Thyroid gland (tissue), 4 donors: Measurements from ENCODE around the gene OR2F2. TPM values are rescaled to one million over a fixed set of nuclear protein-coding genes. Genes with fewer than 3 reads are reported as not detected.

Experiments used
- DNase-seq, 2 donors: peaks; one replicate each; pipeline ENCODE4 v3.0.0-alpha.2; 2019
- H3K27ac ChIP-seq, 3 donors: fragments of 200-600 bp; sonication (generic); 1 replicate in 2 of 3; 2 replicates in 1 of 3; pipeline ENCODE4 v1.5.1; 2016 to 2019; ENCODE audit warnings: mild to moderate bottlenecking in 1 of 3, moderate library complexity in 1 of 3
- H3K27me3 ChIP-seq: fragments of 200-600 bp; sonication (generic); one replicate; pipeline ENCODE4 v1.5.1; 2019
- H3K36me3 ChIP-seq, 2 donors: fragments of 200-600 bp; sonication (generic); one replicate each; pipeline ENCODE4 v1.5.1; 2016 to 2019
- H3K4me1 ChIP-seq, 2 donors: fragments of 200-600 bp; sonication (generic); one replicate each; pipeline ENCODE4 v1.5.1; 2017 to 2019
- H3K4me3 ChIP-seq, 3 donors: fragments of 200-600 bp; sonication (generic); replicated peaks in 1 of 3; 1 replicate in 2 of 3; 2 replicates in 1 of 3; pipeline ENCODE4 v1.5.1; 2016; ENCODE audit warnings: mild to moderate bottlenecking in 1 of 3
- H3K9me3 ChIP-seq: fragments of 200-600 bp; sonication (generic); one replicate; pipeline ENCODE4 v1.5.1; 2017
- CTCF ChIP-seq, 6 experiments: fragments of 200-600 bp in 3 of 6; fragments of 450-650 bp in 3 of 6; sonication (generic) in 3 of 6; IDR thresholded peaks; one replicate each; pipeline ENCODE4 v1.5.1; 2016 to 2019; ENCODE audit warnings: antibody characterized with exemption in 6 of 6, mild to moderate bottlenecking in 2 of 6, inconsistent platforms in 1 of 6, moderate library complexity in 1 of 6
- POLR2A ChIP-seq, 2 donors: fragments of 450-650 bp; IDR thresholded peaks; one replicate each; pipeline ENCODE4 v1.6.1; 2017; ENCODE audit warnings: antibody characterized with exemption in 2 of 2, mild to moderate bottlenecking in 2 of 2, moderate library complexity in 1 of 2
- WGBS, 2 donors: methylation state at CpG; one replicate each; pipeline ENCODE4 v1.1.5; 2017; 5-methylcytosine and 5-hydroxymethylcytosine counted together
- intact Hi-C: fragments of 100-400 bp; cut with DNase I; formaldehyde crosslinking; loops from one replicate; pipeline ENCODE4 v1.15.1; 2023
- total RNA-seq, 4 donors: library from RNA; depleted of rRNA; stranded (reverse); fragments of >200 nt; gene quantifications; one replicate each; pipeline ENCODE4 v1.2.3, GENCODE V29; 2016

Gene OR2F2
- total RNA-seq, 4 donors from 2014 or later, result not detected

GRCh38 chr7:143900230-143900766, 34.7 kb upstream of the OR2F2 start:
- intact Hi-C loops, result no loop called here
- TF ChIP-seq CTCF (IDR thresholded peaks at IDR 0.05) (no peak), POLR2A (IDR thresholded peaks at IDR 0.05) (no peak)
- Histone ChIP-seq H3K9me3 (no peaks in the 10 kb centered on the region), H3K27me3 (no peaks in the 10 kb centered on the region), H3K4me1 (peaks cover 20 to 25% of the 10 kb centered on the region in 2 donors), H3K36me3 (no peaks in the 10 kb centered on the region), H3K4me3 (no peak overlapping the region), H3K27ac (peak overlapping the region in 2 of 3 donors; percentile 2 to 92)
- peak in 1 of 2 donors; percentile 23 for DNase-seq
- 59 to 78% methylated on average over 5 of the region's 5 CpGs for WGBS, 2 donors

GRCh38 chr7:143901332-143901667, 33.7 kb upstream of the OR2F2 start:
- peak overlapping the region; percentile 52 to 98 (median 71) for H3K4me3 ChIP-seq
- no peaks in the 10 kb centered on the region for H3K36me3 ChIP-seq
- no peak for TF ChIP-seq POLR2A (IDR thresholded peaks at IDR 0.05)
- TF ChIP-seq CTCF (IDR thresholded peaks at IDR 0.05), result no peak
- peaks cover 24 to 30% of the 10 kb centered on the region in 2 donors for H3K4me1 ChIP-seq
- intact Hi-C loops, result no loop called here
- 0 to 1% methylated on average over 11 to 14 of the region's 14 CpGs for WGBS, 2 donors
- no peaks in the 10 kb centered on the region for H3K9me3 ChIP-seq
- peak overlapping the region; percentile 91 to 100 (median 92) for H3K27ac ChIP-seq
- no peaks in the 10 kb centered on the region for H3K27me3 ChIP-seq
- peak; percentile 63 to 64 for DNase-seq

- no peaks in the 10 kb centered on the region for H3K36me3 ChIP-seq
- peak within 1 kb of the TSS; percentile 52 to 98 (median 71) for H3K4me3 ChIP-seq
- DNase-seq, result peak; percentile 97
- WGBS, 2 donors, result 0% methylated on average over 36 to 42 of the region's 50 CpGs
- H3K4me1 ChIP-seq, result peaks cover 24 to 30% of the 10 kb centered on the region in 2 donors
- TF ChIP-seq CTCF (IDR thresholded peaks at IDR 0.05) (peak in 4 of 6 experiments; percentile 6 to 35 (median 16)), POLR2A (IDR thresholded peaks at IDR 0.05) (peak; percentile 36 to 90)
- peak within 1 kb of the TSS; percentile 91 to 100 (median 92) for H3K27ac ChIP-seq
- no peaks in the 10 kb centered on the region for H3K27me3 ChIP-seq
- H3K9me3 ChIP-seq, result no peaks in the 10 kb centered on the region
- intact Hi-C loops, result no loop called here
Measured at GRCh38 chr7:143901668-143902331, 33.2 kb upstream of the OR2F2 start, which contains the start of gene TCAF1. TCAF1 (minus strand) TSS chr7:143902176; CDS start chr7:143876608, 25,568 bp downstream.

GRCh38 chr7:143902332-143902899, 32.6 kb upstream of the OR2F2 start:
- Histone ChIP-seq H3K4me1 (peaks cover 24 to 30% of the 10 kb centered on the region in 2 donors), H3K4me3 (no peak overlapping the region), H3K36me3 (no peaks in the 10 kb centered on the region), H3K27ac (peak overlapping the region; percentile 91 to 100 (median 92)), H3K27me3 (no peaks in the 10 kb centered on the region), H3K9me3 (no peaks in the 10 kb centered on the region)
- 63 to 69% methylated on average over 14 of the region's 14 CpGs for WGBS, 2 donors
- intact Hi-C loops, result no loop called here
- DNase-seq, result no peak
- TF ChIP-seq POLR2A (IDR thresholded peaks at IDR 0.05) (no peak), CTCF (IDR thresholded peaks at IDR 0.05) (no peak)

GRCh38 chr7:143905509-143905908, 29.5 kb upstream of the OR2F2 start:
- Histone ChIP-seq H3K4me3 (no peak overlapping the region), H3K4me1 (peaks cover 14 to 19% of the 10 kb centered on the region in 2 donors), H3K27me3 (no peaks in the 10 kb centered on the region), H3K36me3 (no peaks in the 10 kb centered on the region), H3K9me3 (no peaks in the 10 kb centered on the region), H3K27ac (peak overlapping the region; percentile 67 to 80 (median 79))
- TF ChIP-seq CTCF (IDR thresholded peaks at IDR 0.05) (no peak), POLR2A (IDR thresholded peaks at IDR 0.05) (no peak)
- intact Hi-C loops, result no loop called here
- 81 to 82% methylated on average over 1 of the region's 1 CpG for WGBS, 2 donors
- no peak for DNase-seq
